NCI-H2196 treated with DMSO at 0.1 percent for 48 hours (cell line): ENCODE results near the gene OOSP1.
"Not testable (repeated sequence)": the region's sequence is repeated elsewhere in the genome, so short reads cannot be mapped to it uniquely, and the experiment has no call there.

Source experiments
- DNase-seq: peaks from one replicate; lab custom pipeline; 2025; ENCODE audit not compliant: unreplicated experiment; lab: John Stamatoyannopoulos, UW

The OOSP1 gene

DNA sequence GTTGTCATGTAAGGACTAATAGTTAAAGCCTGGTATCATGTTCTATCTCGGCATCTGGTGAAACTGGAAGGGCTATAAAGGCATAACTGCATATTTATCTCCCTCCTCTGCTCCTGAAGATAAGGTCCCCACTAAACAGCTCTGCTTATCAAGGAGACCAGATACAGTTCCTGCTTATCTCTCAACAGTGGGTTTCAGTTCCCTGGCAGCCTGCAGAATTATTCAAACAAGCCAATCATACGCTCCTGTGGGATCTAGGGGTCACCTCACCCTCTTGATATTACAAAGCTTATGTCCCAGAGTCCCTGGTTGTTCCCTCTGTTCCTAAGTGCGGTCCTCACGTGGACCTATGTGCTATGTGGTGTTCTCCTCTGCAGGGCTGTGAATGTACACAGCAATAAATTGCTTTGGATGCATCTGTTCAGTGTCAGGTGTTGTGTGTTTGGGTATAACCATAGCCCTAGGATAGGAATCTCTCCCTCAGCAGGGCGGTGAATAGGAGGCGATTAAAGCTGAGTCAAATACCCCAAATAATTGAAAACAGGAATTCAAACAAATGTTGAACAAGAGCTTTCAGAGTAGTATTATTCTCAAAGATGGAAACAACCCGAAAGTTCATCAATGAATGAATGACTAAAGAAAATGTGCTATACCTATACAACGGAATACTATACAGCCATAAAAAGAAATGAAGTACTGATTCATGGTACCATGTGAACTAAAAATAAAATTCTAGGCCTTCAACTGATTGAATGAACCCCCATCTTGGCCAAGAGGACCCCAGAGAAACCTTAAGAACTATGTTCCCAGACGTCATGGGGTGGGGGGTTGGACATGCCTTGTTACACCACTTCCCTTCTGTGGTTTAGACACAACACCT is 22.5 kb downstream of the OOSP1 start:
- no peak for DNase-seq

GRCh38 chr11:59962107-59962482 is 23.9 kb downstream of the OOSP1 start:
- no peak for DNase-seq

DNA sequence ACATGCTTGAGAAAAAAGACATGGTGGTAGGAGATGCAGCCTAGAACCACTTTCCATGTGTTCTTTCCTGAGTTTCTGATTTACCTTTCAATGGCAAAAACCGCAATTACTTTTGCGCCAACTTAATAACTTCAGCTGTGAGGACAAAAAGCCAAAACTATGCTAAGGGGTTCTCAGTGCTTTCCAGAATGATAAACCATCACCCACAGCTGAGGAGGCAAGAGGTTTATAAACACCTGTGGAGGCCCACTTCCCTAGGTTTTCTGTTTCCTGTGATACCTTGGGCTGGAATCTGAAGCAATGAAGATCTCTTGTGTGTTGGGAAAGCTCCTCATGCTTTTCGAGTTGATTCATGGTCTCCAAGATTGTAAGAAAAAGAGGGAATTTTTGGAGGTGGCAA is 25.5 kb downstream of the OOSP1 start, which contains the start of gene OOSP4A:
OOSP4A (plus strand) TSS at position 301 of the 400 bp plus-strand sequence; CDS start at position 301, 0 bp downstream.
- no peak for DNase-seq

DNA sequence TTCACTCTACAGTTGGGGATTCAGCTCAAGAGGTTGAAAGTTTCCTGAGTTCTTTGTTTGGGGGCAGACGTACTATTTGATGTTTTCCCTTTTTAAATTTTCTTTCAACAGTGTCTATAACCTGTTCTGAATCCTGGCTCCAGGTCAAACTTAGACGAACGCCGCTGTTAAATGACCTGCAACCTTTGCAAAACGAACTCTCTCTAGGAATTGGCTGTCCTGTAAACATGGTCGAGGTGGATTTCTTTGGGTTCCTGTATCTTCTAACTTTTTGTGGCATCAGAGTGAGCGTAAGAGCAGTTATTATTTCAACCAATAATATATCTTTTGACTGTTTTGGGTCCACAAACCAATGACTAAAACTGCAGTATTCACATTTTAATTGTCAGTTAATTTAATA is 27.2 kb downstream of the OOSP1 start:
- no peak for DNase-seq

- no peak for DNase-seq
Measured at GRCh38 chr11:59966201-59966600, 28.0 kb downstream of the OOSP1 start.

- DNase-seq: no peak
Measured at GRCh38 chr11:59967677-59968394, 29.6 kb downstream of the OOSP1 start.

GRCh38 chr11:59968395-59968783 is 30.2 kb downstream of the OOSP1 start:
- no peak for DNase-seq

DNA sequence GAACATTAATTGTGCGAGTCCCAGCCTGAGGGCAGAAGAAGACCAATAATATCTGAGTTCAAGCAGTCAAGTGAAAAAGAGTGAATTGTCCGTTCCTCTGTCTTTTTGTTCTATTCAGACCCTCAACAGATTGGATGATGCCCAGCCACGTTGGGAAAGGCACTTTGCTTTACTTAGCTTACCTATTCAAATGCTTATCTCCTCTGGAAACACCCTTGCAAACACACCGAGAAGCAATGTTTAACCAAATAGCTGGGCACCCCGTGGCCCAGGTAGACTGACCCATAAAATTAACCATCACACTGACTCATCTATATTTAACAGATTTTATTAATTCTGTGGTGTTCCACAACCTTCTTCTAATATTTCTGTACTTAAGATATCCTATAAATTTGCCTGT is 34.9 kb downstream of the OOSP1 start:
- DNase-seq: no peak

DNA sequence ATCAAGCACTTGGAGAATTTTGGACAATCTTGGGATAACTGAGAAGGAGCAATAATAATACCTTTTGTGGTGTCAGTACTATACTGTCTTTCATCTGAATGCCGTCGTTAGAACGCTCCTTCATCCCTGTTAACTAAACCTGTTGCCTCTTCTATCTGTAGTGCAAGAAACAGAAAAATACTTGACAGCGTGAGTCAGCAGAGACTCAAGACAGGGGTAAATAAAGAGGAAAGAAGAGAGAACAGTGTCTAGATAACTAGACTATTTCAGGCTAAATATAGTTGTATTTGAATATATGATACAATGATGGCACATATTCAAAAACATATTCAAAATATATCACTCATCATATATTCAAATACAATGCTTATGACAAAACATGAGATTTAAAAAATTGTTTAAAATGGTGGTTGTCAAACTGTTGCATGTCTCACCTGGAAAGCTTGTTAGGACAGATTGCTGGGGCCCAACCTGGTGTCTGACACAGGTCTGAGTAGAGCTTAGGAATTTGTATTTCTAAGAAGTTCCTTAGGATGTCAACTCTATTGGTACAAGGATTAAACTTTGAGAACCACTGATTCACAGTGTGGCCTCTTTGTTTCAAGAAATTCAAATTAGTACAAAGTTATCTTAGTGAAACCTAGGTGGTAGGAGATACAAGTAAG is 43.0 kb downstream of the OOSP1 start:
- DNase-seq: no peak

- DNase-seq: not testable (repeated sequence)
Measured at GRCh38 chr11:59982037-59982436, 43.8 kb downstream of the OOSP1 start.

- DNase-seq: no peak
Measured at GRCh38 chr11:59983212-59983611, 45.0 kb downstream of the OOSP1 start.

DNA sequence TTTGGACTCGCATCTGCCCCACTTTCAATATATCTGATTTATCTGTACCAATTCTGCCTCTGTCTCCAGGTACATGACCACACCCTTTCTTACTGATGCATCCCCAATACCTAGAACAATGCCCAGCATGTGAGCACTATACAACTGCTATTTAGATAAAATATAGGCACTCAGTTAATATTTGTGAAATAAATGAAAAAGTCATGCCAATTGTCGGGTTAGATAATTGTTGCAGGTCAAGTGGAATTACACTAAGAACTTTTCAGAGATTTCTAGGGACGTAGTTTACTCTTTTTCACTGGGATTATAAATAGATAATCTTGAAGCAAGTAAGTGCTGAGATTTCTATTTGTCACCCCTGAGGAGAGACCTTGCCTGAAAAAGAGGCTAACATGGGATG is 46.1 kb downstream of the OOSP1 start:
- DNase-seq: no peak

GRCh38 chr11:59990421-59990820 is 52.2 kb downstream of the OOSP1 start:
- DNase-seq: no peak

GRCh38 chr11:59992425-59992824 is 54.2 kb downstream of the OOSP1 start:
- DNase-seq: no peak

- no peak for DNase-seq
Measured at GRCh38 chr11:59997800-59998199, 59.6 kb downstream of the OOSP1 start.

DNA sequence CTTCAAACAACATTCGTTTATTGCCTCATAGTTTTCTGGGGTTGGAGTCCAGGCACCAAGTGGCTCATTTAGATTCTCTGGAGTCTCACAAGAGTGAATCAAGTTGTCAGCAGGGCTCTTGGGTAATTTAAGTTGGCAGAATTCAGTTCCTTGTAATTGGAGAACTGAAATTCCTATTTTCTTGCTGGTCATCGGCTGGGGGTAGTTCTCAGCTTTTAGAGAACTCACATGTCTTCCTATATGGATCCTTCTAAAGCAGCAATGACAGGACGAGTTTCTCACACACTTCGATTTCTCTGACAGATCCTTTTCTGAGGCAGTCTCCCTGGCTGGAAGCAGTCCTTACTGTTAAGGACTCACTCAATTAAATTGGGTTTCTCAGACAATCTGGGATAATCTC is 61.5 kb downstream of the OOSP1 start:
- no peak for DNase-seq

DNA sequence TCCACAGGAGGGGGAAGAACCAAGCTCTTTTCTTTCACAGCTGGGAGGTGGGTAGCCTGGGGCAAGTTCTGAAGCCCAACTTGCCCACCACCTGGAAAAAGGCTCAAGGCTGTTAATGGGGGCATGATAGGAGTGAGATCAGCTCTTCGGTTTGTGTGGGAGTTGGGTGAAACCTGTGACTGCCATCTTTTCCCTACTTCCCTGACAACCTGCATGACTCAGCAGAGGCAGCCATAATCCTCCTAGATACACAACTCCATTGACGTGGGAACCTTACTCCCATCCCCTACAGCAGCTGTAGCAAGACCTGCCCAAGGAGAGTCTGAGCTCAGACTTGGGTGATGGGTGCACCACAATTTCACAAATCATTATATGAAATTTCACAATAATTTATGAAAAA is 65.5 kb downstream of the OOSP1 start:
- DNase-seq: no peak

GRCh38 chr11:60005360-60005759 is 67.1 kb downstream of the OOSP1 start:
- DNase-seq: no peak
